Activated CD4-positive, alpha-beta T cell treated with anti-CD3 and anti-CD28 coated beads, Interleukin-2, amount 10 ng/mL, durations not matched to agents 7 days and 5 days (primary cell): ENCODE data around the gene TAF4. TPM values are rescaled to one million over a fixed set of nuclear protein-coding genes. Genes with fewer than 3 reads are reported as not detected.
"Not testable (repeated sequence)": the region's sequence is repeated elsewhere in the genome, so short reads cannot be mapped to it uniquely, and the experiment has no call there.

Source experiments
- CTCF ChIA-PET: fragments of 350-600 bp; sonication (Branson Sonifier 250); formaldehyde crosslinking; loops from one replicate; lab custom pipeline; 2021; ENCODE audit warnings: antibody characterized with exemption; lab: Charles Lee
- POLR2A ChIA-PET: fragments of 350-600 bp; sonication (Branson Sonifier 250); formaldehyde crosslinking; loops from one replicate; lab custom pipeline; 2021; ENCODE audit warnings: antibody characterized with exemption; lab: Charles Lee
- DNase-seq: peaks from one replicate; pipeline ENCODE4 v3.0.0-alpha.2; 2020
- H3K27ac Mint-ChIP-seq: one replicate; pipeline ENCODE4 v1.8.0; 2021; ENCODE audit warnings: mild to moderate bottlenecking, moderate library complexity, mixed read lengths
- H3K27me3 Mint-ChIP-seq: one replicate; pipeline ENCODE4 v1.8.0; 2021; ENCODE audit warnings: mixed read lengths
- H3K36me3 Mint-ChIP-seq: one replicate; pipeline ENCODE4 v1.8.0; 2021; ENCODE audit warnings: low read depth, mixed read lengths
- H3K4me1 Mint-ChIP-seq: one replicate; pipeline ENCODE4 v1.8.0; 2021; ENCODE audit warnings: mixed read lengths
- H3K4me3 Mint-ChIP-seq: one replicate; pipeline ENCODE4 v1.8.0; 2021; ENCODE audit warnings: mild to moderate bottlenecking, moderate library complexity, mixed read lengths
- H3K9me3 Mint-ChIP-seq: one replicate; pipeline ENCODE4 v1.8.0; 2021; ENCODE audit warnings: mixed read lengths
- total RNA-seq, 2 experiments: library from RNA; stranded (reverse); gene quantifications; one replicate each; pipeline ENCODE4 v1.2.3, GENCODE V29; 2021

The TAF4 gene
- total RNA-seq, 2 experiments from 2014 or later, result 24.2 to 32.0 TPM

- Mint-ChIP-seq H3K4me3 (no peak overlapping the region), H3K36me3 (peaks cover 43% of the 10 kb centered on the region), H3K4me1 (peaks cover 16% of the 10 kb centered on the region), H3K27me3 (no peaks in the 10 kb centered on the region), H3K9me3 (peaks cover 18% of the 10 kb centered on the region), H3K27ac (no peak overlapping the region)
- POLR2A ChIA-PET, result no interaction called here
- CTCF ChIA-PET, result no interaction called here
- no peak for DNase-seq
Observed at GRCh38 chr20:61979701-61980635, 85.7 kb downstream of the TAF4 start.

DNA sequence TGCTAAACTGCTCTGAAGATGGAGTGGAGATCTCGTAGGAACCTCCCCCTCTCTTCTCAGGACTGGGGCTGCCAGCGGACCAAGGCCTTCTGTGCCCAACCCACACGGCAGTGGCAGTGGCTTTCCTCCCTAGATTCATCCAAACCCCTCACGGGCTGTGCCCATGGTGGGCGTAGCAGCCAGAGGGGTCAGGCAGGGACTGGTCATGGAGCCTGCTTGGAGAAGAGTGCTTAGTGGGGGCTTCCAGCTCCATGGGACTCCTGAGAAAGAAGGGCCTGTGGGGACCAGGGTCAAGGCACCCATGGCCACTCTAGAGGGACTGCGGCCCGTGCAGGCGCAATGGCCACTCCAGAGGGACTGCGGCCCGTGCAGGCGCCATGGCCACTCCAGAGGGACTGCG lies 86.6 kb downstream of the TAF4 start:
- ChIA-PET CTCF (no interaction called here), POLR2A (no interaction called here)
- peaks cover 38% of the 10 kb centered on the region for H3K36me3 Mint-ChIP-seq
- H3K9me3 Mint-ChIP-seq, result peaks cover 15% of the 10 kb centered on the region
- DNase-seq, result no peak
- no peak overlapping the region for H3K27ac Mint-ChIP-seq
- peaks cover 14% of the 10 kb centered on the region for H3K4me1 Mint-ChIP-seq
- H3K27me3 Mint-ChIP-seq, result no peaks in the 10 kb centered on the region
- no peak overlapping the region for H3K4me3 Mint-ChIP-seq

- peaks cover 9% of the 10 kb centered on the region for H3K9me3 Mint-ChIP-seq
- no peak overlapping the region for H3K27ac Mint-ChIP-seq
- H3K36me3 Mint-ChIP-seq, result peaks cover 35% of the 10 kb centered on the region
- POLR2A ChIA-PET, result no interaction called here
- no peak for DNase-seq
- H3K27me3 Mint-ChIP-seq, result no peaks in the 10 kb centered on the region
- H3K4me1 Mint-ChIP-seq, result peaks cover 10% of the 10 kb centered on the region
- H3K4me3 Mint-ChIP-seq, result no peak overlapping the region
- CTCF ChIA-PET, result no interaction called here
Observed at GRCh38 chr20:61978491-61978890, 87.2 kb downstream of the TAF4 start.

- H3K9me3 Mint-ChIP-seq, result peaks cover 9% of the 10 kb centered on the region
- no peak for DNase-seq
- peaks cover 10% of the 10 kb centered on the region for H3K4me1 Mint-ChIP-seq
- CTCF ChIA-PET, result no interaction called here
- no peaks in the 10 kb centered on the region for H3K27me3 Mint-ChIP-seq
- H3K27ac Mint-ChIP-seq, result no peak overlapping the region
- peaks cover 37% of the 10 kb centered on the region for H3K36me3 Mint-ChIP-seq
- no peak overlapping the region for H3K4me3 Mint-ChIP-seq
- POLR2A ChIA-PET, result no interaction called here
Observed at GRCh38 chr20:61977419-61977786, 88.3 kb downstream of the TAF4 start.

GRCh38 chr20:61976644-61977418 lies 88.8 kb downstream of the TAF4 start:
- Mint-ChIP-seq H3K4me1 (peaks cover 7% of the 10 kb centered on the region), H3K36me3 (peaks cover 32% of the 10 kb centered on the region)
- POLR2A ChIA-PET, result no interaction called here

DNA sequence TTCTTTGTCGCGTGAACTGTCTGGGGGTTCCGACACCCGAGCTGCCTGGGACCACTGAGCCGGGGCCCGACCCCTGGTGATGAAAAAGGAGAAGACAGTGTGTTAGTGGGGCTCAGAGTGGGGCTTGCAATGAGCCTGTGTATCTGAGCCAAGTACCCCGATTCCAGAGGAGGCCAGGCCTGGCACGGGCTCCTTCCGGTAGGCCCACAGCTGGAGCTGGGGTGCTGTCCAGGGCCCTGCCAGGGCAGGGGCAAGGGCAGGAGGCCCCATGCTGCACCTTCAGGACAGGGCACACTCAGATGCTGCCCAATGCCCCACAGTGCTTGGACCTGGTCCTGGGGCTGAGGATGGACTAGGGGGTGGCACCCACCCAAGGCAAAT lies 89.4 kb downstream of the TAF4 start:
- Mint-ChIP-seq H3K4me3 (no peak overlapping the region), H3K36me3 (peaks cover 29% of the 10 kb centered on the region), H3K9me3 (peaks cover 2% of the 10 kb centered on the region), H3K4me1 (peaks cover 3% of the 10 kb centered on the region), H3K27ac (no peak overlapping the region), H3K27me3 (no peaks in the 10 kb centered on the region)
- ChIA-PET POLR2A (no interaction called here), CTCF (no interaction called here)
- DNase-seq, result no peak

More at GRCh38 chr20:61976644-61977418, 88.8 kb downstream of the TAF4 start:
- Mint-ChIP-seq H3K27ac (no peak overlapping the region), H3K4me3 (no peak overlapping the region), H3K27me3 (no peaks in the 10 kb centered on the region), H3K9me3 (peaks cover 5% of the 10 kb centered on the region)
- CTCF ChIA-PET, result no interaction called here
- DNase-seq, result no peak

DNA sequence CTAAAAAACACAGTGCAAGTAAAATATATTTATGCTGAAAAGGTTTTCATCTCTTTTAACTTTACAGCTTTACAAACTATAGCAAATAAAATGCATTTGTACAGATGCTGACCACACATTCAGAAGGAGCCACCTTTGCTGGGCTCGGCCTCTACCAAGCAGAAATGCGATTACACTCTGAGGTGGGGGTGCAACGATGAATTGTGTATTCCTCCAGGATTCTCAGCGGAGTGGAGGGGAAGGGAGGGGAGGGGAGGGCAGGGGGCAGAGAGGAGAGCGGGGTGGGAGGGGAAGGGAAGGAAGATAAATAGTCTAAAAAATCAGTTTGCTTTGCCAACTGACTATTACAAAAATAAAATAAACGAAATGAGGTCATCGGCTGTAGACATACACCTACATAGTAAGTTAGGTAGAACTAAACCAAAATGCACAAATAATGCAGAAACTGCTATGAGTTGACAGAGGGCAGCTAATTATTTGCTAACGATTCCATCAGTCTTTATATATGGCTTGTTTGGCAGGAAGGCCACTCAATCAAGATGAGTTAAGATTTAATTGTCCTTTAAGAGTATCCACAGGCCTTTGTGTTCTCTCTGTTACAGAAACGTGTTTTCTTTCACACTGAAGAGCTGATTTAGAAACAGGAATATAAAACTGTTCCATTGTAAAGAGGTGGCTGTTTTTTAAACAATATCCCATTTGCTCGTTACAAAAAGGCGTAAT lies 90.1 kb downstream of the TAF4 start:
- no peak overlapping the region for H3K27ac Mint-ChIP-seq
- H3K36me3 Mint-ChIP-seq, result peaks cover 25% of the 10 kb centered on the region
- CTCF ChIA-PET, result no interaction called here
- no peaks in the 10 kb centered on the region for H3K9me3 Mint-ChIP-seq
- DNase-seq, result no peak
- H3K4me1 Mint-ChIP-seq, result no peaks in the 10 kb centered on the region
- H3K27me3 Mint-ChIP-seq, result no peaks in the 10 kb centered on the region
- POLR2A ChIA-PET, result no interaction called here
- H3K4me3 Mint-ChIP-seq, result no peak overlapping the region

- Mint-ChIP-seq H3K4me3 (no peak overlapping the region), H3K36me3 (peaks cover 21% of the 10 kb centered on the region), H3K9me3 (no peaks in the 10 kb centered on the region)
Observed at GRCh38 chr20:61974357-61974665, 91.4 kb downstream of the TAF4 start.

GRCh38 chr20:61973515-61974356 lies 91.9 kb downstream of the TAF4 start:
- Mint-ChIP-seq H3K4me1 (no peaks in the 10 kb centered on the region), H3K36me3 (peaks cover 19% of the 10 kb centered on the region), H3K9me3 (no peaks in the 10 kb centered on the region), H3K27ac (no peak overlapping the region), H3K27me3 (no peaks in the 10 kb centered on the region), H3K4me3 (no peak overlapping the region)
- ChIA-PET POLR2A (no interaction called here), CTCF (interaction anchor here (1.1 kb wide), 1 partner anchor 616 kb away, joined by 3 read pairs; no protein-coding TSS in a partner anchor)
- DNase-seq, result no peak

More at GRCh38 chr20:61974357-61974665, 91.4 kb downstream of the TAF4 start:
- Mint-ChIP-seq H3K27me3 (no peaks in the 10 kb centered on the region), H3K4me1 (no peaks in the 10 kb centered on the region), H3K27ac (no peak overlapping the region)
- POLR2A ChIA-PET, result no interaction called here
- CTCF ChIA-PET, result interaction anchor here (1.1 kb wide), 1 partner anchor 615 kb away, joined by 3 read pairs; no protein-coding TSS in a partner anchor
- DNase-seq, result no peak

- Mint-ChIP-seq H3K27me3 (no peaks in the 10 kb centered on the region), H3K9me3 (no peaks in the 10 kb centered on the region), H3K36me3 (peaks cover 19% of the 10 kb centered on the region), H3K4me1 (no peaks in the 10 kb centered on the region), H3K4me3 (no peak overlapping the region), H3K27ac (no peak overlapping the region)
- POLR2A ChIA-PET, result no interaction called here
- DNase-seq, result no peak
- CTCF ChIA-PET, result no interaction called here
Observed at GRCh38 chr20:61972636-61973508, 92.8 kb downstream of the TAF4 start.

DNA sequence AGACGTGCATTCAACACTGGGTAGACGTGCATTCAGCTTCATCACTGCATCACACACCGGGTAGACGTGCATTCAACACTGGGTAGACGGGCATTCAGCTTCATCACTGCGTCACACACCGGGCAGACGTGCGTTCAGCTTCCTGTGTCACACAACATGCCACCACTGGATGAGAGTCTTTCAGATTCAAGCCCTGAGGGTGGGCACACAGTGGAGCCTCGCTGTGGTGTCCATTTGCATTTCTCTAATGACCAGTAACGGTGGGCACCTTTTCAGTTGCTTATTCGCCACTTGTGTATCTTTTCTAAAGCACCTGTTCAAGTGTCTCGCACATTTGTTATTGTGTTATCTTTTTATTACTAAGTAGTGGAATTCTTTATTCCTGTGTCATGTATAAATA lies 94.1 kb downstream of the TAF4 start:
- POLR2A ChIA-PET, CTCF ChIA-PET: not testable (repeated sequence)
- H3K36me3 Mint-ChIP-seq, result peaks cover 15% of the 10 kb centered on the region

More for the DNA sequence above, 94.1 kb downstream of the TAF4 start:
- H3K27ac Mint-ChIP-seq, H3K4me1 Mint-ChIP-seq, H3K27me3 Mint-ChIP-seq, H3K9me3 Mint-ChIP-seq, DNase-seq, H3K4me3 Mint-ChIP-seq: not testable (repeated sequence)
